ENCODE results near the gene HTR4.
"Not testable (repeated sequence)": the region's sequence is repeated elsewhere in the genome, so short reads cannot be mapped to it uniquely, and the experiment has no call there.

Gene HTR4

GRCh38 chr5:148653836-148654781 is at the start of gene HTR4:
TSS of gene HTR4 (minus strand) at chr5:148654527. CDS start at chr5:148637014, 17,513 bp downstream.
- in situ Hi-C loops (cut with HindIII; ENCODE audit: low sequenced_read_pairs) = no loop called here

DNA sequence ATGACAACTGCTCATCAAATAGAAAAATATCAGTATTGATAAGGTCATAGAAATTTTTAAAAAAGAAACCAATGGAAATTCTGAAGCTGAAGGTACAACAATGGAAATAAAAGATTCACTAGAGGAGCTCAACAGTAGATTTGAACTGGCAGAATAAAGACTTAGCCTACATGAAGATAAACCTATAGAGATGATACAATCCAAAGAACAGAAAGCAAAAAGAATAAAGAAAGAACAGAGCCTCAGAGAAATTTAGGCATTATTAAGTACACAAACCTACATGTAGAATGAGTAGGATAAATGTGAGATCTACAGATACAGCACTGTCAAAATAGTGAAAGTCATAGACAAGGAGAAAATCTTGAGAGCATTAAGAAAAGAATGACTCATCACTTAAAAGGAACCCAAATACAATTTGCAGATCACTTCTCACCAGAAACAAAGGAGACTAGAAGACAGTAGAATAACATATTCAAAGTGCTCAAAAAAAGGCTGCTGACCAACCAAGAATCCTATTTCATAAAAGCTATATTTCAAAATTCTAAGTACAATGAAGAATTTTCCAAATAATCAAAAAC is 47.8 kb upstream of the HTR4 start:
- in situ Hi-C loops (cut with HindIII; ENCODE audit: low sequenced_read_pairs) = no loop called here

GRCh38 chr5:148699028-148699427 is 44.7 kb upstream of the HTR4 start:
- in situ Hi-C loops (cut with HindIII; ENCODE audit: low sequenced_read_pairs) = no loop called here

DNA sequence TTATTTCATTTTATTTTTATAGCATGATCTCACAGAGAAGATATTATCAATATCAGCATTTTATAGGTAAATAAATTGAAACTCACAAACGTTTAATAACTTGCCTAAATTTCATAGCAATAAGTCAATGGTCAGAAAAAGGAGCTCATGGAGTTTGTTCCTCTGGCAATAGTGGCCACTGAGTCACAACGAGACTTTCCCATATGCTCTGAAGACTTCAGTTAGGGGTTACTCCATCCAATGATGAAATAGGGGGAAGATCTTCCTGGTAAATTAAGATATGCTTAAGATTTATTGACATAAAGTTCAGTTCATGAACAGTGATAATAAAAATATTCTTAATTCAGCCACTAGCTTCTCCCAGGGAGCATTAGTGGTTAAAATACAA is 43.5 kb upstream of the HTR4 start:
- in situ Hi-C loops (cut with HindIII; ENCODE audit: low sequenced_read_pairs) = no loop called here

- in situ Hi-C loops (cut with HindIII; ENCODE audit: low sequenced_read_pairs) = no loop called here
These were observed 43.0 kb upstream of the HTR4 start for GRCh38 chr5:148697180-148697808.

DNA sequence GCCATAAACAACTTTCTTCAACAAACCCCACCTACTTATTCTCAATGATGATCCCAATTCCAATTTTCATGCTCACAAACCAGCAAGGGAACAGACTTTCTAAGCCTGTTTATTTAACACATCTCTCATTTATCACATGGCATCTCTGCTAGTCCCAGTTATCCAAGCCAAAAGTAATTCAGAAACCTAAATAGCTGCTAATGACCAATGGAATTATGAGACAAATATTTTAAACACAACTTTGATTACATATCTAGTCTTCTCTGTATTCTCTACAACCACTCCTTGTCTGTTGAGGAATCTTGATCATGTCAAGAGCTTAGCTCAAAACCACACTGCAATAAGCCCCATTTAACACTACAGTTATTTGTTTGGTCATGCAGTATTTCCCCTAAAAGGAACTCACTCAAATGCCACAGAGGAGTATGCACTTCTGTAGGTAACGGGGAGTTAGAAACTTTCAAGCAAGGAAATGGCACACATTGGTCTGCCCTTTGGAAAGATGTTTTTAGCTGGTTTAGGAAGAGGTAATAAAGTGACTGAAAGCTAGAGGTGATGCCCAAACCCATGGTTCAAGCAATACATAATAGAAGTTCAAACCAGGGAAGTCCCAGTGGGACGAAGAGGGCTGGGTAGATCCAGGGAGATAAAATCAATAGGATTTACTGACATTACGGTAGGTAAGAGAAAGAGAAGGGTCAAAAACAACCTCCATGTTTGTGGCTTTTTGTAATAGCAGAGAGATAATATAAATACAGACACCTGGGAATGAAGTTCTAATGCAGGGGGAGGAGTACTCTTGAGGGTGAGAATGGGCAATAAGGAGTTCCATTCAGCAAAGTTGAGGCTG is 42.1 kb upstream of the HTR4 start:
- in situ Hi-C loops (cut with HindIII; ENCODE audit: low sequenced_read_pairs) = no loop called here

DNA sequence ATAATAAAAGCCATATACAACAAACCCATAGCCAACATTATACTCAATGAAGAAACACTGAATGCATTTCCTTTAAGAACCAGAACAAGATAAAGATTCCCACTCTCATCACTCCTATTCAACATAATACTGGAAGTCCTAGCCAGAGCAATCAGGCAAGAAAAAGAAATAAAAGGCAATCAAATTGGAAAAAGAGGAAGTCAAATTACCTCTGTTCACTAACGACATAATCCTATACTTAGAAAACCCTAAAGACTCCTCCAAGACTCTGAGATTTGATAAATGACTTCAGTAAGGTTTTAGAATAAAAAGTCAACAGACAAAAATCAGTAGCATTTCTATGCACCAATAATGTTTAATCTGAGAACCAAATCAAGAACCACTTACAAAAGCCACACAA is 36.6 kb upstream of the HTR4 start:
- in situ Hi-C loops (cut with HindIII; ENCODE audit: low sequenced_read_pairs) = no loop called here

GRCh38 chr5:148688787-148689186 is 34.5 kb upstream of the HTR4 start:
- in situ Hi-C loops (cut with HindIII; ENCODE audit: low sequenced_read_pairs) = no loop called here

GRCh38 chr5:148687871-148688270 is 33.5 kb upstream of the HTR4 start:
- in situ Hi-C loops (cut with HindIII; ENCODE audit: low sequenced_read_pairs) = no loop called here

DNA sequence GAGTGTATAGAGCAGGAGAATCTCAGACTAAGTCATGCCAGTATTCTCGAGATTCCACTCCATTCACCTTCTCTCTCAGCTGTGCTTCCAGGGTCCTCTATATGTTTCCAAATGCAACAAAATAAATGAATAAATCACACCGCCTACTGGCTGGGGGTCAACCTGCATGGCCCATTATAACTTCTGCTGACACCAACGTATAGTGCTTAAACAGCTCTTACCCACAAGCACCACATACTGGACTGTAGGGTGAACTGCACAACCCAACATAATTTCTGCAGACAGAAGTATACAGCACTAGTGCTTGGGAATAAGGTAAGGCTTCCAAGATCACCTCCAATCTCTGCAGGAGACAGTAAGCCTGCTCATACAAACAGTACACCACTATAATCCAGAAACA is 33.1 kb upstream of the HTR4 start:
- in situ Hi-C loops (cut with HindIII; ENCODE audit: low sequenced_read_pairs) = no loop called here

- in situ Hi-C loops (cut with HindIII; ENCODE audit: low sequenced_read_pairs) = no loop called here
These were observed 32.3 kb upstream of the HTR4 start for GRCh38 chr5:148686660-148687059.

- in situ Hi-C loops (cut with HindIII; ENCODE audit: low sequenced_read_pairs) = no loop called here
These were observed 31.3 kb upstream of the HTR4 start for GRCh38 chr5:148685520-148686134.

DNA sequence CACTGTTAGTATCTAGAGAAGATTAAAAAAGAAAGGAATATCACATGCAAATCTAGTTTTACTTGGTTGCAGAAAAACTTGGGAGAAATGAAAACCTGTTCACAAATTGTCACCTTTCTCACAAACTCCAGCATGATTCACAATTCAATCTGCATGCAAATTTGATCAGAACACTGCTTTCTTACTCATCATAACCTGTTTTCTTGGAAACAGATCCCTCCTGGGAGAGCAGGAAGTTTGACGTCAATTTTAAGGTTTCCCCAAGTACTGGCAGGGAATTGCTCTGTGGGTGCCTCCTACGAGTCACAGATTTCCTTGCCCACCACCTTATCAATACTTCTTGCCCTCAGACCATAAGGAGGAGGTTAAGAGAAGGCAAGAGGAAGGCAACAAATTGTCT is 30.2 kb upstream of the HTR4 start:
- in situ Hi-C loops (cut with HindIII; ENCODE audit: low sequenced_read_pairs) = no loop called here

GRCh38 chr5:148683651-148684050 is 29.3 kb upstream of the HTR4 start:
- in situ Hi-C loops (cut with HindIII; ENCODE audit: low sequenced_read_pairs) = no loop called here

- in situ Hi-C loops (cut with HindIII; ENCODE audit: low sequenced_read_pairs) = no loop called here
These were observed 28.0 kb upstream of the HTR4 start for GRCh38 chr5:148682058-148683026.

GRCh38 chr5:148681157-148682057 is 27.1 kb upstream of the HTR4 start:
- in situ Hi-C loops (cut with HindIII; ENCODE audit: low sequenced_read_pairs) = no loop called here

- in situ Hi-C loops (cut with HindIII; ENCODE audit: low sequenced_read_pairs) = not testable (repeated sequence)
These were observed 19.4 kb upstream of the HTR4 start for GRCh38 chr5:148673704-148674103.

GRCh38 chr5:148666353-148666752 is 12.0 kb upstream of the HTR4 start:
- in situ Hi-C loops (cut with HindIII; ENCODE audit: low sequenced_read_pairs) = no loop called here

Measured in DLD1 (cell line).